ENCODE results near the gene CYS1. TPM values are rescaled to one million over a fixed set of nuclear protein-coding genes. Genes with fewer than 3 reads are reported as not detected.

CYS1 gene
- polyA plus RNA-seq, 1 donor from 2014 or later, result not detected

DNA sequence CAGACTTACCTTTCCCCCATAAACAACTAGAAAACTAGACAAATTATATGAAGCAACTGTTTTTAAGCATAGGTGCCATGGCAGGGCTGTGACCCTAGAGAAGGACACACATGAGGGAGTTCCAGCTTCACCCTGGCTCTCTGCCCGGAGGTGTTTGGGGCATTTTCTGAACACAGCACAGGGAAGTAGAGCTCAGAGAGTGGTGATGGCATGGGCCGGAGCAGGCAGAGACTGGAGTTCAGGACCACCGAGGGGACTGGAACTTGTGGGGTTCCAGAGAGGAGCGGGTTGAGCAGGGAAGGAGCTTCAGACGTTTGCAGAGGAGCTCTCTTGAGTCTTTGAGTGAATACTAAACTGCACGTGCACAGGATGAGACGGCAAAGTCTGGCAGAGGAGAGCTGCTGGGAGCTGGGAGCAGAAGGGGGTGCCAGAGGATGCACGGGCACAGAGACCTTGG is 63.4 kb downstream of the CYS1 start:
- Histone ChIP-seq H3K79me2 (replicated peaks; ENCODE audit: insufficient read depth, low read length) (no peaks in the 10 kb centered on the region), H3K36me3 (ENCODE audit: insufficient read depth, low read length) (no peaks in the 10 kb centered on the region), H4K20me1 (ENCODE audit: insufficient read depth) (no peaks in the 10 kb centered on the region), H3K27ac (ENCODE audit: low read length) (no peak overlapping the region), H3K9me2 (ENCODE audit: insufficient read depth, low read length) (no peaks in the 10 kb centered on the region), H3K9me3 (ENCODE audit: low read length) (no peaks in the 10 kb centered on the region), H3K27me3 (ENCODE audit: insufficient read depth, low read depth, low read length) (no peaks in the 10 kb centered on the region), H3K4me3 (ENCODE audit: low read length) (no peak overlapping the region), H3F3A (ENCODE audit: insufficient read depth, low read length, poor library complexity, severe bottlenecking) (no peaks in the 10 kb centered on the region), H3K4me2 (ENCODE audit: low read length) (no peak overlapping the region), H3K9ac (ENCODE audit: low read length) (no peak overlapping the region), H2AFZ (ENCODE audit: low read depth, low read length) (no peak overlapping the region)
- TF ChIP-seq SMC3 (conservative IDR thresholded peaks at IDR 0.05; ENCODE audit: poor library complexity), result no peak
- no peak for TF ChIP-seq EP300 (conservative IDR thresholded peaks at IDR 0.05; ENCODE audit: poor library complexity, severe bottlenecking)
- TF ChIP-seq TAF1 (IDR thresholded peaks at IDR 0.05; ENCODE audit: low read depth), result no peak
- TF ChIP-seq EZH2 (IDR thresholded peaks at IDR 0.05; ENCODE audit: borderline replicate concordance, insufficient read depth, low read length, poor library complexity, severe bottlenecking), result no peak
- TF ChIP-seq MXI1 (conservative IDR thresholded peaks at IDR 0.05; ENCODE audit: poor library complexity, severe bottlenecking), result no peak
- TF ChIP-seq, protein P1, sequence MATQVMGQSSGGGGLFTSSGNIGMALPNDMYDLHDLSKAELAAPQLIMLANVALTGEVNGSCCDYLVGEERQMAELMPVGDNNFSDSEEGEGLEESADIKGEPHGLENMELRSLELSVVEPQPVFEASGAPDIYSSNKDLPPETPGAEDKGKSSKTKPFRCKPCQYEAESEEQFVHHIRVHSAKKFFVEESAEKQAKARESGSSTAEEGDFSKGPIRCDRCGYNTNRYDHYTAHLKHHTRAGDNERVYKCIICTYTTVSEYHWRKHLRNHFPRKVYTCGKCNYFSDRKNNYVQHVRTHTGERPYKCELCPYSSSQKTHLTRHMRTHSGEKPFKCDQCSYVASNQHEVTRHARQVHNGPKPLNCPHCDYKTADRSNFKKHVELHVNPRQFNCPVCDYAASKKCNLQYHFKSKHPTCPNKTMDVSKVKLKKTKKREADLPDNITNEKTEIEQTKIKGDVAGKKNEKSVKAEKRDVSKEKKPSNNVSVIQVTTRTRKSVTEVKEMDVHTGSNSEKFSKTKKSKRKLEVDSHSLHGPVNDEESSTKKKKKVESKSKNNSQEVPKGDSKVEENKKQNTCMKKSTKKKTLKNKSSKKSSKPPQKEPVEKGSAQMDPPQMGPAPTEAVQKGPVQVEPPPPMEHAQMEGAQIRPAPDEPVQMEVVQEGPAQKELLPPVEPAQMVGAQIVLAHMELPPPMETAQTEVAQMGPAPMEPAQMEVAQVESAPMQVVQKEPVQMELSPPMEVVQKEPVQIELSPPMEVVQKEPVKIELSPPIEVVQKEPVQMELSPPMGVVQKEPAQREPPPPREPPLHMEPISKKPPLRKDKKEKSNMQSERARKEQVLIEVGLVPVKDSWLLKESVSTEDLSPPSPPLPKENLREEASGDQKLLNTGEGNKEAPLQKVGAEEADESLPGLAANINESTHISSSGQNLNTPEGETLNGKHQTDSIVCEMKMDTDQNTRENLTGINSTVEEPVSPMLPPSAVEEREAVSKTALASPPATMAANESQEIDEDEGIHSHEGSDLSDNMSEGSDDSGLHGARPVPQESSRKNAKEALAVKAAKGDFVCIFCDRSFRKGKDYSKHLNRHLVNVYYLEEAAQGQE (IDR thresholded peaks at IDR 0.05; ENCODE audit: borderline replicate concordance), result no peak
- no peak for TF ChIP-seq RAD21 (conservative IDR thresholded peaks at IDR 0.05)
- no peak for TF ChIP-seq POLR2AphosphoS5 (IDR thresholded peaks at IDR 0.05)
- TF ChIP-seq, protein P2, sequence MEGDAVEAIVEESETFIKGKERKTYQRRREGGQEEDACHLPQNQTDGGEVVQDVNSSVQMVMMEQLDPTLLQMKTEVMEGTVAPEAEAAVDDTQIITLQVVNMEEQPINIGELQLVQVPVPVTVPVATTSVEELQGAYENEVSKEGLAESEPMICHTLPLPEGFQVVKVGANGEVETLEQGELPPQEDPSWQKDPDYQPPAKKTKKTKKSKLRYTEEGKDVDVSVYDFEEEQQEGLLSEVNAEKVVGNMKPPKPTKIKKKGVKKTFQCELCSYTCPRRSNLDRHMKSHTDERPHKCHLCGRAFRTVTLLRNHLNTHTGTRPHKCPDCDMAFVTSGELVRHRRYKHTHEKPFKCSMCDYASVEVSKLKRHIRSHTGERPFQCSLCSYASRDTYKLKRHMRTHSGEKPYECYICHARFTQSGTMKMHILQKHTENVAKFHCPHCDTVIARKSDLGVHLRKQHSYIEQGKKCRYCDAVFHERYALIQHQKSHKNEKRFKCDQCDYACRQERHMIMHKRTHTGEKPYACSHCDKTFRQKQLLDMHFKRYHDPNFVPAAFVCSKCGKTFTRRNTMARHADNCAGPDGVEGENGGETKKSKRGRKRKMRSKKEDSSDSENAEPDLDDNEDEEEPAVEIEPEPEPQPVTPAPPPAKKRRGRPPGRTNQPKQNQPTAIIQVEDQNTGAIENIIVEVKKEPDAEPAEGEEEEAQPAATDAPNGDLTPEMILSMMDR (IDR thresholded peaks at IDR 0.05; ENCODE audit: poor library complexity, severe bottlenecking), result no peak

DNA sequence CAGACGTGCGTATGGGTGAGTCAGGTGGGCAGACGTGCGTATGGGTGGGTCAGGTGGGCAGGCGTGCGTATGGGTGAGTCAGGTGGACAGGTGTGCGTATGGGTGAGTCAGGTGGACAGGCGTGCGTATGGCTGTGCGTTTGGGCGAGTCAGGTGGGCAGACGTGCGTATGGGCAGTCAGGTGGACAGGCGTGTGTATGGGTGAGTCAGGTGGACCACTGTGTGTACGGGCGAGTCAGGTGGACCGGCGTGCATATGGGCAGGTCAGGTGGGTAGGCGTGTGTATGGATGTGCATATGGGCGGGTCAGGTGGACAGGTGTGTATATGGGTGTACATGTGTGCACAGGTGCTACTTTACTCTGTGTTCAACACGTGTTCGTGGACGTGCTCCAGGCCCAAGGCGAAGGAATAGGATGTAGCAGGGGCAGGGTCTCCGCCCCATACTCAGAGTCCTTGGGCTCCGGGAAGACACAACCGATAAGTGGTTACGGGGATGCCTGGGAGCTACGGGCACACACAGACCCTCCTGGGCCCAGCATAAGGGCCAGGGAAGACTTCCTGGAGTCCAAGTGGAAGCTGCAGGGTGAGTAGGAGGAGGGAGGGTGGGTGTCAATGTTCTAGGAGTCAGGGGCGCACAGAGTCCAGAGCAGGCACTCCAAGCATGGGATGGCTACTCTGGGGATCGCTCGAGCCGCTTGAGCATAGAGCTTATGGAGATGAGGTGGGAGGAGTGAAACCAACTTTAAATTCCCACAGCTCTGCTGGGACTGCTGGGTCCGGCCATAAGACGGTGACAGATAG is 64.0 kb downstream of the CYS1 start:
- Histone ChIP-seq H4K20me1 (ENCODE audit: insufficient read depth) (no peaks in the 10 kb centered on the region), H3K4me3 (ENCODE audit: low read length) (no peak overlapping the region), H3K36me3 (ENCODE audit: insufficient read depth, low read length) (no peaks in the 10 kb centered on the region), H3K4me2 (ENCODE audit: low read length) (no peak overlapping the region), H2AFZ (ENCODE audit: low read depth, low read length) (no peak overlapping the region), H3K27me3 (ENCODE audit: insufficient read depth, low read depth, low read length) (no peaks in the 10 kb centered on the region), H3K9ac (ENCODE audit: low read length) (no peak overlapping the region), H3K9me3 (ENCODE audit: low read length) (no peaks in the 10 kb centered on the region), H3K9me2 (ENCODE audit: insufficient read depth, low read length) (no peaks in the 10 kb centered on the region), H3K27ac (ENCODE audit: low read length) (no peak overlapping the region), H3F3A (ENCODE audit: insufficient read depth, low read length, poor library complexity, severe bottlenecking) (no peaks in the 10 kb centered on the region), H3K79me2 (replicated peaks; ENCODE audit: insufficient read depth, low read length) (no peaks in the 10 kb centered on the region)
- TF ChIP-seq TAF1 (IDR thresholded peaks at IDR 0.05; ENCODE audit: low read depth) (no peak), EP300 (conservative IDR thresholded peaks at IDR 0.05; ENCODE audit: poor library complexity, severe bottlenecking) (no peak), EZH2 (IDR thresholded peaks at IDR 0.05; ENCODE audit: borderline replicate concordance, insufficient read depth, low read length, poor library complexity, severe bottlenecking) (no peak), RAD21 (conservative IDR thresholded peaks at IDR 0.05) (no peak), SMC3 (conservative IDR thresholded peaks at IDR 0.05; ENCODE audit: poor library complexity) (no peak), MXI1 (conservative IDR thresholded peaks at IDR 0.05; ENCODE audit: poor library complexity, severe bottlenecking) (no peak), POLR2AphosphoS5 (IDR thresholded peaks at IDR 0.05) (no peak)
- TF ChIP-seq, protein P2 (IDR thresholded peaks at IDR 0.05; ENCODE audit: poor library complexity, severe bottlenecking), result no peak
- TF ChIP-seq, protein P1 (IDR thresholded peaks at IDR 0.05; ENCODE audit: borderline replicate concordance), result no peak

All from neural cell (in vitro differentiated cells).